HFFc6 (cell line): ENCODE measurements around the gene NEK6. TPM values are rescaled to one million over a fixed set of nuclear protein-coding genes. Genes with fewer than 3 reads are reported as not detected.

Source experiments
- DNase-seq: peaks from one replicate; pipeline ENCODE4 v3.0.0-alpha.2; 2018
- H3K27ac Mint-ChIP-seq: 2 replicates; pipeline ENCODE4 v1.8.0; 2020; ENCODE audit warnings: mild to moderate bottlenecking, mixed read lengths
- H3K27me3 Mint-ChIP-seq: 2 replicates; pipeline ENCODE4 v1.8.0; 2021; ENCODE audit warnings: mild to moderate bottlenecking, moderate library complexity, mixed read lengths; ENCODE audit not compliant: insufficient read depth
- H3K36me3 Mint-ChIP-seq: 2 replicates; pipeline ENCODE4 v1.8.0; 2021; ENCODE audit warnings: low read depth, mixed read lengths
- H3K4me1 Mint-ChIP-seq: 2 replicates; pipeline ENCODE4 v1.8.0; 2020; ENCODE audit warnings: low read depth, mixed read lengths
- H3K4me3 Mint-ChIP-seq: 2 replicates; pipeline ENCODE4 v1.8.0; 2020; ENCODE audit warnings: mild to moderate bottlenecking, moderate library complexity, mixed read lengths
- H3K9me3 Mint-ChIP-seq: 2 replicates; pipeline ENCODE4 v1.8.0; 2020; ENCODE audit warnings: mild to moderate bottlenecking, mixed read lengths
- CTCF ChIP-seq: fragments of 200-600 bp; sonication (generic); IDR thresholded peaks from 2 replicates; pipeline ENCODE4 v1.5.0; 2021; ENCODE audit warnings: antibody characterized with exemption, mild to moderate bottlenecking
- total RNA-seq, 6 experiments: library from RNA; stranded (reverse); fragmentation: NEBNext Ultra II Directional; extraction: Animal tissue kit (Norgen Biotek cat#: 25700); gene quantifications; 2 replicates in 1 of 6; 3 replicates in 5 of 6; pipeline ENCODE4 v1.2.3, GENCODE V29; 2021

Gene NEK6
- total RNA-seq, 6 experiments from 2014 or later: 66.5 to 81.1 (median 71.4) TPM

GRCh38 chr9:124296796-124297550, 39.2 kb downstream of the NEK6 start:
- TF ChIP-seq CTCF: no peak
- Mint-ChIP-seq H3K36me3 (peaks cover 5% of the 10 kb centered on the region; the same call in 1 of the 2 replicates), H3K4me3 (peak overlapping the region; percentile 26; the same call in 1 of the 2 replicates), H3K4me1 (peaks cover 86% of the 10 kb centered on the region), H3K9me3 (no peaks in the 10 kb centered on the region), H3K27ac (peak overlapping the region; percentile 84), H3K27me3 (peaks cover 11% of the 10 kb centered on the region)
- DNase-seq: no peak

- Mint-ChIP-seq H3K9me3 (no peaks in the 10 kb centered on the region), H3K27me3 (peaks cover 11% of the 10 kb centered on the region), H3K4me3 (no peak overlapping the region), H3K4me1 (peaks cover 81% of the 10 kb centered on the region), H3K36me3 (peaks cover 6% of the 10 kb centered on the region; the same call in 1 of the 2 replicates), H3K27ac (peak overlapping the region; percentile 84)
- DNase-seq: peak; percentile 90
- no peak for TF ChIP-seq CTCF
Measured at GRCh38 chr9:124297551-124297901, 39.8 kb downstream of the NEK6 start.

GRCh38 chr9:124297915-124298645, 40.3 kb downstream of the NEK6 start:
- Mint-ChIP-seq H3K4me1 (peaks cover 75% of the 10 kb centered on the region), H3K27me3 (peaks cover 10% of the 10 kb centered on the region), H3K9me3 (no peaks in the 10 kb centered on the region), H3K4me3 (no peak overlapping the region; the same call in 1 of the 2 replicates), H3K36me3 (peaks cover 11% of the 10 kb centered on the region; the same call in 1 of the 2 replicates), H3K27ac (peak overlapping the region; percentile 84)
- TF ChIP-seq CTCF: no peak
- no peak for DNase-seq

- Mint-ChIP-seq H3K9me3 (no peaks in the 10 kb centered on the region), H3K36me3 (peaks cover 15% of the 10 kb centered on the region; the same call in 1 of the 2 replicates), H3K27ac (peak overlapping the region; percentile 61; the same call in 1 of the 2 replicates), H3K4me3 (no peak overlapping the region; the same call in 1 of the 2 replicates), H3K4me1 (peaks cover 68% of the 10 kb centered on the region), H3K27me3 (peaks cover 9% of the 10 kb centered on the region)
- TF ChIP-seq CTCF: no peak
- DNase-seq: no peak
Measured at GRCh38 chr9:124298646-124299235, 41.0 kb downstream of the NEK6 start.

GRCh38 chr9:124299515-124300090, 41.9 kb downstream of the NEK6 start:
- no peak for DNase-seq
- peaks cover 60% of the 10 kb centered on the region for H3K4me1 Mint-ChIP-seq
- no peak overlapping the region; the same call in 1 of the 2 replicates for H3K4me3 Mint-ChIP-seq

More at GRCh38 chr9:124299515-124300090, 41.9 kb downstream of the NEK6 start:
- TF ChIP-seq CTCF: no peak
- Mint-ChIP-seq H3K27me3 (peaks cover 5% of the 10 kb centered on the region), H3K36me3 (peaks cover 10% of the 10 kb centered on the region; the same call in 1 of the 2 replicates), H3K27ac (peak overlapping the region; percentile 61), H3K9me3 (no peaks in the 10 kb centered on the region)
